ENCODE results near the gene DDX24. TPM values are rescaled to one million over a fixed set of nuclear protein-coding genes. Genes with fewer than 3 reads are reported as not detected.

Gene DDX24
- total RNA-seq, 4 donors from 2014 or later = 116 to 170 (median 151) TPM

DNA sequence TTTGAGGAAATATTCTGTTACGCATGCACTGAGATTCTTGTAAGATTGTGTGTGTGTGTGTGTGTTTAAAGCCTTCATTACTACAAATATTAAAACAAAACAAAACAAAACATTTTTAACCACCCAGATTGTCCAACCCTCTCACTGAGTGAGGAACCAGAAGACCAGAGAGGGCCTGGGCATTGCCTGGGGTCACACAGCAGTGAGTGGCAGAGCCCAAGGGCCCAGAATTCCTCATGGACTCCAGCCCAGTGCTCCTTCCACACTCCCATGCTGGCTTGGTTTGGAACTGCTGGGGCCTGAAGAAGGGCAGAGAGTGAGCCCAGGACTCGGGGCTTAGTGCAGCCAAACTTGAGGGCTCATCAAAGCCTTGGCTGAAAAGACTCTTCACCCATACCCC, 56.5 kb downstream of the DDX24 start:
- WGBS, 2 donors = 83 to 92% methylated on average over 2 of the region's 2 CpGs
- DNase-seq (ENCODE audit: low spot score in 2 of 2) = no peak
- H3K4me3 ChIP-seq = no peak overlapping the region
- TF ChIP-seq POLR2A (IDR thresholded peaks at IDR 0.05) = no peak
- TF ChIP-seq, protein P1, sequence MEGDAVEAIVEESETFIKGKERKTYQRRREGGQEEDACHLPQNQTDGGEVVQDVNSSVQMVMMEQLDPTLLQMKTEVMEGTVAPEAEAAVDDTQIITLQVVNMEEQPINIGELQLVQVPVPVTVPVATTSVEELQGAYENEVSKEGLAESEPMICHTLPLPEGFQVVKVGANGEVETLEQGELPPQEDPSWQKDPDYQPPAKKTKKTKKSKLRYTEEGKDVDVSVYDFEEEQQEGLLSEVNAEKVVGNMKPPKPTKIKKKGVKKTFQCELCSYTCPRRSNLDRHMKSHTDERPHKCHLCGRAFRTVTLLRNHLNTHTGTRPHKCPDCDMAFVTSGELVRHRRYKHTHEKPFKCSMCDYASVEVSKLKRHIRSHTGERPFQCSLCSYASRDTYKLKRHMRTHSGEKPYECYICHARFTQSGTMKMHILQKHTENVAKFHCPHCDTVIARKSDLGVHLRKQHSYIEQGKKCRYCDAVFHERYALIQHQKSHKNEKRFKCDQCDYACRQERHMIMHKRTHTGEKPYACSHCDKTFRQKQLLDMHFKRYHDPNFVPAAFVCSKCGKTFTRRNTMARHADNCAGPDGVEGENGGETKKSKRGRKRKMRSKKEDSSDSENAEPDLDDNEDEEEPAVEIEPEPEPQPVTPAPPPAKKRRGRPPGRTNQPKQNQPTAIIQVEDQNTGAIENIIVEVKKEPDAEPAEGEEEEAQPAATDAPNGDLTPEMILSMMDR (IDR thresholded peaks at IDR 0.05) = no peak
- no peak for TF ChIP-seq EP300 (IDR thresholded peaks at IDR 0.05)
- H3K36me3 ChIP-seq = no peaks in the 10 kb centered on the region
- H3K27me3 ChIP-seq = no peaks in the 10 kb centered on the region
- no peak overlapping the region for H3K27ac ChIP-seq
- no peaks in the 10 kb centered on the region for H3K9me3 ChIP-seq
- peaks cover 0 to 14% (median 0%) of the 10 kb centered on the region in 4 donors for H3K4me1 ChIP-seq

DNA sequence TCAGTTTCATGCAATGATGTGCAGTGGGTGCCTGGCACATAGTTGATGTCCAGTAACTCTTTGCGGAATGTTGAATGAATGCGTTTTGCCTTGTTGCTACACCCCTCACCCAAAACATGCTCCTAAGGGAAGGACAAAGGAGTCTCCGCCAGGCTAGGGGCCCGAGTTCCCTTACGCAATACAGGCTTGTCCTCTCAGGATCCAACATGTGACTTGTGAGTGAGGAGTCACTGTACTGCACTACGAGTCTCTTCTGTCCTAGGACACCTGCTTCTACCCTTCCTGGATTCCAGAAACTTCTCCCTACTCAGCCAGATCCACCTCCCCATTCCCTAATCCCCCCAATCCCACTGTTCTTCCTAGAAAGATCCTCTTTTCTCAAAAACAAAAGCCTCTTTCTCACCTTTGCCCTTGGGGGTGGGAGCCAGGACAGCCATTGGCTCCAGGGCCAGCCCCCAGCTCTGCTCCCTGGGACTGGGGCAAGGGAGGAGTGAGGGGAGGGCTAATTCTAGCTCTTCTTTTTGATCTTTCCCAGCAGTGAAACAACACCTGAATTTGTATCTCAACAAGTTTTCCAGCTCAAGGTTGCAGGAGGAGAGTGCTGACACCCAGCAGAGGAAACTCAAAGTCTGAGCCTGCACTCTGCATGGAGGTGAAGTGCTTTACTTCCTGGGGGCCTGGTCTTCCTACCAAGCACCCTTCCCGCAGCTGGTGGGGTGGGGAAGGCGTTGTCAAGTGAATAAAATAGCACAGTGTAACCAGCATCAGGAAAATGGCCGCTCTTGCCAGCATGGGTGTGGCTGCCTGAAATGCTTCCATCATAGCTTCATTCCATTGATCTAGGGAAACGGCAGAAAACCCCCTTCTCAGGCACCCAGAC, 58.2 kb downstream of the DDX24 start:
- DNase-seq (ENCODE audit: low spot score in 2 of 2) = no peak
- TF ChIP-seq, protein P1 (IDR thresholded peaks at IDR 0.05) = no peak
- TF ChIP-seq EP300 (IDR thresholded peaks at IDR 0.05) (no peak), POLR2A (IDR thresholded peaks at IDR 0.05) (no peak)
- Histone ChIP-seq H3K4me1 (peaks cover 0 to 14% (median 0%) of the 10 kb centered on the region in 4 donors), H3K27me3 (no peaks in the 10 kb centered on the region), H3K4me3 (no peak overlapping the region), H3K27ac (no peak overlapping the region), H3K9me3 (no peaks in the 10 kb centered on the region), H3K36me3 (no peaks in the 10 kb centered on the region)
- 66 to 73% methylated on average over 9 to 10 of the region's 10 CpGs for WGBS, 2 donors

DNA sequence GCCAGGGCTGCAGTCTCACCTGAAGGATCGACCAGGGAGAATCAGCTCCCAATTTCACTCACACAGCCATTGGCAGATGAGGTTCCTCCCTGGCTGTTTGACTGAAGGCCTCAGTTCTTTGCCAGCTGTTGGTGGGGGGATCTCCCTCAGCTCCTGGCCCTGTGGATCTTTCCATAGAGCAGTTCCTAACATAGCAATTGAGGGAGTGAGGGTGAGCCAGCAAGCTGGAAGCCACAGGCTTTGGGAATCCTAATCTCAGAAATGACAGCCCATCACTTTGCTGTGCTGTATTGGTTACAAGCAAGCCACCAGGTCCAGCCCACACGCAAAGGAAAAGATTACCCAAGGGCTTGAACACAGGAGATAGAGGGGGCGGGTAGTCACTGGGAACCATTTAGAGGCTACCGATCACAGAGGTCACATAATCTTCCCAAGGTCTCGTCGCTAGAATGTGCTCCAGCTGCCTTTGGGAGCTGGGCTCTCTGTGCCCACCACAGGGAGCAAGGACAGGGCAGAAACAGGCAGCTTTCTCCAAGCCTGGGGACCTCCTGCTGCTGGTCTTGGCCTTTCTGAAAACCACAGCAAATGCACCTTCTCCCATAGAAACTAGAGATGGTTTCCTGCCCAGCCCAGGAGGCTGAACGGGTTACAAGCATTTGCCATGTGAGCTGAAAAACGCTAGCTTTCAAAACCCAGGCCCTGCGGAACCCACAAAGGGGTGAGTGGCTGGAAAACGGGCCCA, 59.4 kb downstream of the DDX24 start:
- no peak for DNase-seq (ENCODE audit: low spot score in 2 of 2)
- H3K27me3 ChIP-seq = no peaks in the 10 kb centered on the region
- WGBS, 2 donors = 64 to 65% methylated on average over 10 of the region's 10 CpGs
- no peak overlapping the region for H3K27ac ChIP-seq
- H3K4me1 ChIP-seq = peaks cover 0 to 4% (median 0%) of the 10 kb centered on the region in 4 donors
- no peaks in the 10 kb centered on the region for H3K9me3 ChIP-seq
- TF ChIP-seq EP300 (IDR thresholded peaks at IDR 0.05) = no peak
- TF ChIP-seq POLR2A (IDR thresholded peaks at IDR 0.05) = no peak
- TF ChIP-seq, protein P1 (IDR thresholded peaks at IDR 0.05) = no peak
- no peaks in the 10 kb centered on the region for H3K36me3 ChIP-seq
- no peak overlapping the region for H3K4me3 ChIP-seq

DNA sequence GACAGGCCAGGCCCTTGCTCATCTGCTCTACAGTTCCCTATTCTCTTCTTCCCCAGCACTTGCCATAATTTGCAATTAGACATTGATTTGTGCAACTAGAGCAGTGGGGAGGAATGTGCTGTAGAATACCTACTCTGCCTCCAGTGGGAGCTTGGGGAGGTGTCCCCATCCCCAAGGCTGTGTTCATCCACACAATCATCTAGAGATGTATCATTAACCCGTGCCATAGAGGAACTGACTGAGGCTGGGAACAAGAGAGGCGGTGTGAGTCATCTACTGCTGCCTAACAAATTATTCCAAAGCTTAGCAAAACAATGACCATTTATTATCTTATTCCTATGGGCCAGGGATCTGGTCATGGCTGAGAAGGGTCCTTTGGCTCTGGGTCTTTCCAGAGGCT, 60.0 kb downstream of the DDX24 start:
- TF ChIP-seq EP300 (IDR thresholded peaks at IDR 0.05) (no peak), POLR2A (IDR thresholded peaks at IDR 0.05) (no peak)
- TF ChIP-seq, protein P1 (IDR thresholded peaks at IDR 0.05) = no peak
- Histone ChIP-seq H3K4me3 (no peak overlapping the region), H3K27me3 (no peaks in the 10 kb centered on the region), H3K27ac (no peak overlapping the region), H3K36me3 (no peaks in the 10 kb centered on the region), H3K4me1 (no peaks in the 10 kb centered on the region), H3K9me3 (no peaks in the 10 kb centered on the region)
- WGBS, 2 donors = 55 to 69% methylated on average over 2 of the region's 2 CpGs
- DNase-seq (ENCODE audit: low spot score in 2 of 2) = no peak

DNA sequence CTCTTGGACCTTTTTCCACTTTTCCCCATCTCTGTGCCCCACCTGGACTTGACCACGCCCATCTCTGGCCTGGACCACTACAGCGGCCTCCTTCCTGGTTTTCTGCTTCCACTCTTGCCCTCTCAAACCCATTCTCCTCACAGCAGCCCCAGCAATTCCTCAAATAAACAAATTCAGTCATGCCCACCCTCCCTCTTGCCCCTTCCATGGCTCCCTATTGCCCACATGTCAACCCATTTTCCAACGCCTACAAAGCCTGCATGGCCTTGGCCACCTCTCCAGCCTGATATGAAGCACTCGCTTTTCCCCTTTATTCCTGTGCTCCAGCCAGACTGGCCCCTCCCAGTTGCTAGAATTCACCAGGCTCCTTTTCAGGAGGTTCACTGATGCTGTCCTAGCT, 60.7 kb downstream of the DDX24 start:
- WGBS, 2 donors = 84 to 87% methylated on average over 4 of the region's 4 CpGs
- no peak overlapping the region for H3K27ac ChIP-seq
- no peaks in the 10 kb centered on the region for H3K36me3 ChIP-seq
- DNase-seq (ENCODE audit: low spot score in 2 of 2) = no peak
- no peak overlapping the region for H3K4me3 ChIP-seq
- no peaks in the 10 kb centered on the region for H3K9me3 ChIP-seq
- TF ChIP-seq, protein P1 (IDR thresholded peaks at IDR 0.05) = no peak
- TF ChIP-seq EP300 (IDR thresholded peaks at IDR 0.05) (no peak), POLR2A (IDR thresholded peaks at IDR 0.05) (no peak)
- no peaks in the 10 kb centered on the region for H3K4me1 ChIP-seq
- no peaks in the 10 kb centered on the region for H3K27me3 ChIP-seq
